Suprapubic skin (tissue), 4 donors: ENCODE data around the gene AP2A1. TPM values are rescaled to one million over a fixed set of nuclear protein-coding genes. Genes with fewer than 3 reads are reported as not detected.
A peak's percentile ranks its signal among the peaks of the same experiment; 100 is the strongest.

Source experiments
- DNase-seq, 2 donors: peaks; one replicate each; pipeline ENCODE4 v3.0.0-alpha.2; 2019; ENCODE audit warnings: low spot score in 2 of 2
- H3K27ac ChIP-seq: fragments of 200-600 bp; sonication (generic); one replicate; pipeline ENCODE4 v1.5.1; 2019
- H3K27me3 ChIP-seq: fragments of 200-600 bp; sonication (generic); one replicate; pipeline ENCODE4 v1.5.1; 2019
- H3K36me3 ChIP-seq: fragments of 200-600 bp; sonication (generic); one replicate; pipeline ENCODE4 v1.5.1; 2019
- H3K4me1 ChIP-seq: fragments of 200-600 bp; sonication (generic); one replicate; pipeline ENCODE4 v1.5.1; 2019
- H3K4me3 ChIP-seq: fragments of 200-600 bp; sonication (generic); one replicate; pipeline ENCODE4 v1.5.1; 2019; ENCODE audit warnings: mild to moderate bottlenecking
- H3K9me3 ChIP-seq: fragments of 200-600 bp; sonication (generic); one replicate; pipeline ENCODE4 v1.5.1; 2019
- CTCF ChIP-seq, 2 donors: fragments of 200-600 bp in 1 of 2; fragments of 450-650 bp in 1 of 2; sonication (generic) in 1 of 2; IDR thresholded peaks; one replicate each; pipeline ENCODE4 v1.5.1; 2016 to 2019; ENCODE audit warnings: antibody characterized with exemption in 2 of 2, mild to moderate bottlenecking in 1 of 2, moderate library complexity in 1 of 2
- EP300 ChIP-seq: sonication (generic); formaldehyde crosslinking; IDR thresholded peaks from one replicate; pipeline ENCODE4 v1.6.1; 2017; ENCODE audit warnings: antibody characterized with exemption
- POLR2A ChIP-seq, 2 donors: fragments of 450-650 bp; IDR thresholded peaks; one replicate each; pipeline ENCODE4 v1.6.1; 2017; ENCODE audit warnings: antibody characterized with exemption in 2 of 2, mild to moderate bottlenecking in 2 of 2, moderate library complexity in 2 of 2
- POLR2AphosphoS5 ChIP-seq, 3 donors: sonication (generic); formaldehyde crosslinking; IDR thresholded peaks; one replicate each; pipeline ENCODE4 v1.6.1; 2017; ENCODE audit warnings: antibody characterized with exemption in 3 of 3
- WGBS: methylation state at CpG from one replicate; pipeline ENCODE4 v1.1.5; 2018; 5-methylcytosine and 5-hydroxymethylcytosine counted together
- total RNA-seq, 4 donors: library from RNA; depleted of rRNA; stranded (reverse); fragments of >200 nt; gene quantifications; one replicate each; pipeline ENCODE4 v1.1.0, GENCODE V29; 2016

Gene AP2A1
- total RNA-seq, 4 donors from 2014 or later = 78.1 to 101 (median 93.4) TPM

DNA sequence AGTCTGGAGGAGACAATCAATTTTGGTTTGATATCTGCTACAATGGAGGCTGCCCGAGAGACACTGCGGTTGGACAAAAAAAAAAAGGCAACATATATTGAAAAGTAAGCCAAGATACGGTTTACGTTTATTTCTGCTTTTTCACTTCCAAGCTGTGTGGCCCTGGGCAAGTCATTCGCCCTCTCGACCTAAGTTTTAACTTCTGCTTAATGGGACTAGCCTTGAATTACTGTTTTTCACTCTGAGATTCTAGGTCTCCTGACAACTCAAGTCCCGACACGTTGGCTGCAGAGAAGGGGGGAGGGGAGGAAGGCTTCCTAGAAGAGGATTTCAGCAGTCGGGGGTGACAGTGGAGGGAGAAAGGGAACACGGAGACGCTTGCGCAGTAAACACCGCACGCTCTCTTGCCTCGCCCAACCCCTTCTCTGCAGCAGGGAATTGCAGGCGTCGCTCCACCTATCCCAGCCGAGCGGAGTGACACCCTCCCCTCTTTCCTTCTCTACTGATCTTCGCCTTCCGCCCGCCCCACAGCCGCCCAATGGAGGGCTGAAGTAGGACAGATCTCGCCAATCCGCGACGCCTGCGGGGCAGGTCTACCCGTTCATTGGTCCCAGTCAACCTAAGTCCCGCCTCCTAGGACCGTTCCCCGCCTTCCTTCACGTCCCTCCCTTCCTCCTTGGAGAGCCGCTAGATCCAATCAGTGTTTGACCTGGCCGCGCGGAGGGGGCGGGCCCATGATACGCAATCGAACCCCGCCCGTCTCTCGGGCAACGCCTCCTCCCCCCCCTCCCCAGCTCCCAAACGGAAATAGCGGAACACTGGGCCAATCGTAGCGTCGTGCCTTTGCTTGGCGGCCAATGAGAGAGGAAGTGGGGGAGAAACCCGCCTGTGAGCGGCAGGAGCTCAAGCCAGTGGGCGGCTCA is 533 bp upstream of the AP2A1 start:
- WGBS = 2% methylated on average over 27 of the region's 53 CpGs
- H3K4me3 ChIP-seq = peak overlapping the region; percentile 94

GRCh38 chr19:49767381-49767780 is 580 bp downstream of the AP2A1 start:
- Histone ChIP-seq H3K27me3 (no peaks in the 10 kb centered on the region), H3K4me3 (peak overlapping the region; percentile 94), H3K27ac (peak overlapping the region; percentile 79), H3K36me3 (no peaks in the 10 kb centered on the region), H3K9me3 (no peaks in the 10 kb centered on the region), H3K4me1 (peaks cover 37% of the 10 kb centered on the region)
- TF ChIP-seq POLR2A (IDR thresholded peaks at IDR 0.05) (no peak), POLR2AphosphoS5 (IDR thresholded peaks at IDR 0.05) (no peak), CTCF (IDR thresholded peaks at IDR 0.05) (no peak), EP300 (no peak)
- under 1% methylated on average over 9 of the region's 9 CpGs for WGBS
- DNase-seq = no peak

More for the DNA sequence above, 533 bp upstream of the AP2A1 start:
- Histone ChIP-seq H3K9me3 (no peaks in the 10 kb centered on the region), H3K4me1 (peaks cover 42% of the 10 kb centered on the region), H3K27ac (peak overlapping the region; percentile 93), H3K36me3 (no peaks in the 10 kb centered on the region), H3K27me3 (no peaks in the 10 kb centered on the region)
- TF ChIP-seq CTCF (IDR thresholded peaks at IDR 0.05) (no peak), POLR2AphosphoS5 (IDR thresholded peaks at IDR 0.05) (peak in 2 of 3 donors; percentile 33 to 71), POLR2A (IDR thresholded peaks at IDR 0.05) (peak in 1 of 2 donors; percentile 53), EP300 (no peak)
- peak; percentile 100 for DNase-seq

DNA sequence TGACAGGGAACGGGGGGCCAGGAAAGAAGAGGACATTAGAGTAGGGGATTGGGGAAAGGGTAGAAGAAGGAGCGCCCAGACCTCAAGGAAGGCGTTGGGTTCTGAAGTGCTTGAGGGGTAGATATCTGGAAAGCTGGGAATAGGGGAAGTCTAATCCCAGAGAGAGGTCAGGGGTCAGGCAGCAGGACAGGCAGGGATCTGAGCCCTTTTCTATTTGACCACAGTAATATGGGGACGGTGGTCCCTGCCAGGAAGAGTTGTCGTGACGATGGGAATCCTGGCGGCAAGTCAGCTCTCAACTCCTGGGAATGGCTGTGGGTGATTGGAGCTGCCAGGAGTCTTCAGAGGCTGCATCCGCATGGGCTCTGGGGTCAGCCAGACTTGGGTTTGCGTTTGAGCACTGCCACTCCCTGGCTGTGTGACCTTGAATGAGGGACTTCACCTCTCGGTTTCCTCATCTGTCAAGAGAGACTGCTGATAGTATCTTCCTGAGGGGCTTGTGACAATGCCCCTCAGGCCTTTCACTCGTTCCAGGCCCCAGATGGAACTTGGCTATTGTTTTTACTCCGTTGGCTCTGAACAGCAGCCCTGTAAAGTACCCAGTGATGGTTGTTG is 1.3 kb downstream of the AP2A1 start:
- H3K4me1 ChIP-seq = peaks cover 41% of the 10 kb centered on the region
- no peaks in the 10 kb centered on the region for H3K36me3 ChIP-seq
- TF ChIP-seq EP300 = no peak
- 48% methylated on average over 12 of the region's 12 CpGs for WGBS
- H3K27me3 ChIP-seq = no peaks in the 10 kb centered on the region
- H3K9me3 ChIP-seq = no peaks in the 10 kb centered on the region
- no peak for DNase-seq
- H3K27ac ChIP-seq = peak overlapping the region; percentile 79
- H3K4me3 ChIP-seq = peak overlapping the region; percentile 94

DNA sequence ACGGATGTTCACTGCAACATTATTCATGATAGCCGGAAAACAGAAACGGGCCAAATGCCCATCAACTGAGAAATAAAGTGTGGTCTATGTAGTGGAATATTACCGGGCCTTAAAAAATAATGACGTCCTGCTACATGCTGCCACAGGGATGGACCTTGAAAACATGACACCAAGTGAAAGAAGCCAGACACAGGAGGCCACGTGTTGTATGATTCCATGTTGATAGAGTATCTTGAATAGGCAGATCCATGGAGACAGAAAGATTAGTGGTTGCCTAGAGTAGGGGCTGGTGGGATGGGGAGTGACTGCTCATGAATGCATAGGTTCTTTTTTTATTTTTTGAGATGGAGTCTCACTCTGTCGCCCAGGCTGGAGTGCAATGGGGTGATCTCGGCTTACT is 3.7 kb downstream of the AP2A1 start:
- 82% methylated on average over 8 of the region's 8 CpGs for WGBS
- Histone ChIP-seq H3K9me3 (no peaks in the 10 kb centered on the region), H3K36me3 (no peaks in the 10 kb centered on the region), H3K27ac (no peak overlapping the region), H3K4me1 (peaks cover 48% of the 10 kb centered on the region), H3K27me3 (no peaks in the 10 kb centered on the region), H3K4me3 (no peak overlapping the region)
- no peak for DNase-seq
- TF ChIP-seq POLR2A (IDR thresholded peaks at IDR 0.05) (no peak), POLR2AphosphoS5 (IDR thresholded peaks at IDR 0.05) (no peak), EP300 (no peak), CTCF (IDR thresholded peaks at IDR 0.05) (no peak)

DNA sequence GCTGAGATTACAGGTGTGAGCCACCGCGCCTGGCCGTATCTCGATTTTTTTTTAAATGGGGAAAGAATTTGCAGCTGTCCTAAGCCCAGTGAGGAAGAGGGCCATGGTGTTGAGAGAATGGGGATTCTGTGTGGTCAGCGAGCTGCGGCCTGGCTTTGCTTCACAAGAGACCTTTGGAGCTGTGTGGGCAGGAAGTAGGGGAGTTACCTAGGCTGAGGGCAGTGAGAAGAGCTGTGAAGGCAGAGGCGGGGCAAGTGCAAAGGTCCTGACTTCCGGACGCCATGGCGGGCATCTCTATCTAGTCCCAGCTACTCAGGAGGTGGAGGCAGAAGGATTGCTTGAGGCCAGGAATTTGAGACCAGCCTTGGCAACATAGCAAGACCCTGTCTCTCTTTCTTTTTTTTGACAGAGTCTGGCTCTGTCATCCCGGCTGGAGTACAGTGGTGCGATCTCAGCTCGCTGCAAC is 4.9 kb downstream of the AP2A1 start:
- Histone ChIP-seq H3K9me3 (no peaks in the 10 kb centered on the region), H3K36me3 (peaks cover 7% of the 10 kb centered on the region), H3K27ac (no peak overlapping the region), H3K4me1 (peaks cover 42% of the 10 kb centered on the region), H3K27me3 (no peaks in the 10 kb centered on the region), H3K4me3 (no peak overlapping the region)
- TF ChIP-seq POLR2A (IDR thresholded peaks at IDR 0.05) = no peak
- TF ChIP-seq EP300 = no peak
- no peak for TF ChIP-seq CTCF (IDR thresholded peaks at IDR 0.05)
- TF ChIP-seq POLR2AphosphoS5 (IDR thresholded peaks at IDR 0.05) = no peak
- WGBS = 89% methylated on average over 13 of the region's 13 CpGs
- no peak for DNase-seq
